CD4-positive, alpha-beta T cell treated with Interleukin-2 at 100 ng/mL for 4 hours (primary cell): Measurements from ENCODE around the gene KLHL7.
"Not testable (repeated sequence)": the region's sequence is repeated elsewhere in the genome, so short reads cannot be mapped to it uniquely, and the experiment has no call there.

Experiments
- DNase-seq: peaks from one replicate; pipeline ENCODE4 v3.0.0-alpha.2; 2020; ENCODE audit warnings: low spot score

The KLHL7 gene

GRCh38 chr7:23183279-23184012, 77.9 kb downstream of the KLHL7 start:
- no peak for DNase-seq

DNA sequence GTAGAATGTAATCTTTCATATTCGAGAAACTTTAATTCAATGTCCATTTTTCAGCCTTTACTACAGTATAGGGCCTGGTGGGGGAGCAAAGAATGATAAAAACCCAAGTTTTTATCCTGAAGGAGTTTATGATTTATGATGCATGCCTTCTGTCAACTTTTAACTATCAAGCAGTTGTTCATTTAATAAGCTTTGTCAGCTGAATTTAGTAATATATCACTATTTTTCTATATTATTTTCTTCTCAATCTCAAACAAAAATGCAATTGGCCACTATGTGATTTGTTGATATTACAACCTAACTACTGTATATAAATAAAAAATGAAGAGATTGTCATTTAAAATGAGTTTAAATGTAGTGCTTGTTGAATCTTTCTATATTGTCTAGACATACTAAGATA, 78.7 kb downstream of the KLHL7 start:
- no peak for DNase-seq

GRCh38 chr7:23184709-23185359, 79.2 kb downstream of the KLHL7 start:
- peak; percentile 13 for DNase-seq

DNA sequence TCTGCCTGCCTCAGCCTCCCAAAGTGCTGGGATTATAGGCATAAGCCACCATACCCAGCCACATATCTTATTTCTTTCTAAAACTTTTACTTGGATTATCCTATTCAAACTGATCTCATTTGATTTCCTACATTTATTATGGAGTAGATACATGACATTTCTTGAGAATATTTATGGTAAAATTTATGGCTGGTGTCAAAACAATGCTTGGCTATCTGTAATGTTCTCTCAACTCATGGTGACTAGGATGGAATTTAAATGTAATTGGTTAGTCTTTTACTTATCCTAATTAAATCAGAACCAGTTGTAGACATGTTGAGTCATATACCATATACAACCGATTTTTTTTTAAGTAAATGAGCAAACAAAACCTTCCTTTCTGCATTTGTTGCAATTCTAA, 80.4 kb downstream of the KLHL7 start:
- no peak for DNase-seq

DNA sequence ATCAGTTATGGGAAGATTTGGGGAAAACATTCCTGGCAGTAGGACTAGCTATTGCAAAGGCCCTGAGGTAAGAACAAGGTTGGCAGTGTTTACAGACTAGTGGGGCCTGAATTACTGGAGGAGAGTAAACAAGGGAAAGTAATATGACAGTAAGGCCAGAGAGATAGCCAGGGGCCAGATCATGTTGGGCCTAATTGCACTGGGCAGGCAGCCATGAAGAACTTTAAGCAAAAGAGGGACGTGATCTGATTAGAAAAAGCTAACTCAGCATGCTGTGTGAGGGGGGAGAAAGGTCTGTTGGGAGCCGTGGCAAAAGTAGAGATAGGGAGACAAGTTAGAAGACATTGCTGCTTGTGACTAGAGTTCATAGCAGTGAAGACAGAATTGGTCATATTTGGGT, 85.4 kb downstream of the KLHL7 start:
- DNase-seq: no peak

DNA sequence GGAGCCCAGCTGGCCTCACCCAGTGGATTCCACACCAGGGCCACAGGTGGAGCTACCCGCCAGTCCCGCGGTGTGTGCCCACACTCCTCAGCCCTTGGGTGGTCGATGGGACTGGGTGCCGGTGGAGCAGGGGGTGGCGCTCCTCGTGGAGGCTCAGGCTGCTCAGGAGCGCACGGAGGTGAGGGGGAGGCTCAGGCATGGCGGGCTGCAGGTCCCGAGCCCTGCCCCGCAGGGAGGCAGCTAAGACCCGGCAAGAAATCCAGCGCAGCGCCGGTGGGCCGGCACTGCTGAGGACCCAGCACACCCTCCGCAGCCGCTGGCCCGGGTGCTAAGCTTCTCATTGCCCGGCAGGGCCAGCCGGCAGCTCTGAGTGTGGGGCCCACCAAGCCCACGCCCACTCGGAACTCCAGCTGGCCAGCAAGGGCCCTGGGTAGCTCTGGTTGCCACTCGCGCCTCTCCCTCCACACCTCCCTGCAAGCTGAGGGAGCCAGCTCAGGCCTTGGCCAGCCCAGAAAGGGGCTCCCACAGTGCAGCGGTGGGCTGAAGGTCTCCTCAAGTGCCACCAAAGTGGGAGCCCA, 88.2 kb downstream of the KLHL7 start:
- DNase-seq: not testable (repeated sequence)

DNA sequence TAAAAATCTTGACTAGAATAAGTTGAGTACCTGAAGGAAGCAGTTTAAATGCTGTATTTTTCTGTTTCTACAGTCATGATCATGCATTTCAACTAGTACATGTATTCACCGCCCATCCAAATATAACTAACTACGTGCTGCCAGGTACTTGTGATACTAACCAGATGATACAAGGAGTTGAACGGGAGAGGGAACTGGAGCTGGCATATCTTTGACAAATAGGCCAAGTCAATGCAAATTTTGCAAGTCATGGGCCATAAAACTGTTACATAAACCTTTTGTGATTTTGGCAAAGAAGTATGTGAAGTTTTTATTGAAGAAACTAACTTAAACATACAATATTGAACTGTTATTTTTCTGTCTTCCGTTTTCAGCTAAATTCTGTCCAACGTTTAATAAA, 90.7 kb downstream of the KLHL7 start:
- DNase-seq: no peak

GRCh38 chr7:23197745-23198144, 92.2 kb downstream of the KLHL7 start:
- not testable (repeated sequence) for DNase-seq

DNA sequence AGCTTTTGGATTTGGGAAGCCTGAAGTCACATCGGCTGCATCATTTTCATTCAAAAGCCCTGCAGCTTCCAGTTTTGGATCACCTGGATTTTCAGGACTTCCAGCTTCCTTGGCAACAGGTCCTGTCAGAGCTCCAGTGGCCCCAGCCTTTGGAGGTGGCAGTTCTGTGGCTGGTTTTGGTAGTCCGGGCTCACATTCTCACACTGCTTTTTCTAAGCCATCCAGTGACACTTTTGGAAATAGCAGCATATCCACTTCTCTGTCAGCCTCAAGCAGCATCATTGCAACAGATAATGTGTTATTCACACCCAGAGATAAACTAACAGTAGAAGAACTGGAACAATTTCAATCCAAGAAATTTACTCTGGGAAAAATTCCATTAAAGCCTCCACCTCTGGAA, 94.7 kb downstream of the KLHL7 start:
- no peak for DNase-seq

GRCh38 chr7:23204241-23204640, 98.7 kb downstream of the KLHL7 start:
- DNase-seq: no peak

GRCh38 chr7:23205577-23205908, 100.0 kb downstream of the KLHL7 start:
- DNase-seq: no peak

- DNase-seq: no peak
These were observed 100.6 kb downstream of the KLHL7 start for GRCh38 chr7:23205909-23206767.

DNA sequence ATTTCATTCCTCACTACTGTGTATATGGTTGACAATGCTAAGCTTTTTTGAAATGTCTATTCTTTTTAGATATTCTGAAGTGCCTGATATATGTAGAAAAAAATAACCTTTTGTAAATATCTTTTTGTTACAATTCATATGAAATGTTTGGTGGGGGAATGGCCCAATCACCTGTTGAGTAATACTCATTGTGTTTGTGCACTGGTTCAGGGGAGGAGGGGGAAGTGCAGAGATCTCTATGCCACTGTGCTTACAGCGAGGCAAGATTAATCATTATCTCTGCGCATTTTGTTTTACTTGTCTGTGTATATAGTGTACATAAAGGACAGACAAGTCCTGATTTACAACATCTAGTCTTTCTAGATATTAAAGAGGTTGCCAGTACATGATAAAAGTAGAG, 101.4 kb downstream of the KLHL7 start:
- no peak for DNase-seq

DNA sequence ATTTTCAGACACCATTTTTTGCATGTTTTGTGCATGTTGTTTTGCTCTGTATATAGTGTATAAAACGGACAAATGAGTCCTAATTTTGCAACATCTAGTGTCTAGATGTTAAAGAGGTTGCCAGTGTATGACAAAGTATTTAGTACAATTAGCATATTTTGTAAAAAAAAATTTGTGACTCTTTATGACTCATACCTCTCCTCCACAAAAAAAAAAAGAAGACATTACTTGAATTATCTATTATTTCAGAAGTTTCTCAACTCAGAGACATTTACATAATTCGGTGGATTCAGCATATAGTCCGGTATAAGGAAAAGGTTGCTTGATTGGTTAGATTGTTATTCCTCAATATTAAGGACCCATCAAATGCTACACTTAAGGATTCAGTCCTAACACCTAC, 102.3 kb downstream of the KLHL7 start:
- DNase-seq: no peak

- no peak for DNase-seq
These were observed 102.7 kb downstream of the KLHL7 start for GRCh38 chr7:23208316-23208715.

GRCh38 chr7:23210506-23210905, 104.9 kb downstream of the KLHL7 start:
- DNase-seq: no peak

GRCh38 chr7:23211589-23211988, 106.0 kb downstream of the KLHL7 start:
- DNase-seq: no peak

- DNase-seq: no peak
These were observed 106.8 kb downstream of the KLHL7 start for GRCh38 chr7:23212395-23212794.

DNA sequence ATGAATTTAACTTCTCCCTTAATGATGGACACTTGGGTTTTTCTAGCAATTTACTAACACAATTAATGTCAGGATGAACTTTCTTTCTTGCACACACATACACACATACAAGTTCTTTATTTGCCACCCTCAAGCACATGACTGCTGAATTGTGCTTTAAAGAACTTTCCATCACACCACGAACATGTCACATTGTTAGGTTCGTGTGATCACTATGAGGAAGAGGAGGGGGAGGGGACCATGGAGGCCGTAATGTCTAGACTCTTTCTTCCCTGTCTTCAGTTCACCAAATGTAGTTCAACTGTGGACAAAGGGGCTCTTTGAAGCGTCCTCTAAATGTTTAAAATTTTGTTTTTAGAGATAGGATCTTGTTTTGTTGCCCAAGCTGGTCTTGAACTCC, 107.3 kb downstream of the KLHL7 start:
- DNase-seq: no peak

GRCh38 chr7:23213755-23214154, 108.2 kb downstream of the KLHL7 start:
- DNase-seq: no peak

GRCh38 chr7:23214423-23214822, 108.8 kb downstream of the KLHL7 start:
- DNase-seq: no peak

DNA sequence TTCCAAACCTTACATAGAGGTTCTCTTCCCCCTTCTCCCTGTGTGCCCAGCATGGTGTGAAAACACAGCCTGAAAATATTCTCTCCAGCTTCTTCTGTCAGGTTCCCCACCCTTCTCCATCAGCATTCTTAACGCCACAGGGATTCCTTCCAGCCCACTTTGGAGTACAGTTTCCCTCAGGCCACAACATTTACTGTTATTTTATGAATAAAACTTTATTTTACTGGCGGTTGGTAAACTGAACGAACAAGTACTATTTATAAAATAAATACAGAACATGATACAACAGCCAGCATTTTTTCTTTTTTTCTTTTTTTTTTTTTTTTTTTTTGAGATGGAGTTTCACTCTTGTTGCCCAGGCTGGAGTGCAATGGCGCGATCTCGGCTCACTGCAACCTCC, 109.4 kb downstream of the KLHL7 start:
- no peak for DNase-seq

DNA sequence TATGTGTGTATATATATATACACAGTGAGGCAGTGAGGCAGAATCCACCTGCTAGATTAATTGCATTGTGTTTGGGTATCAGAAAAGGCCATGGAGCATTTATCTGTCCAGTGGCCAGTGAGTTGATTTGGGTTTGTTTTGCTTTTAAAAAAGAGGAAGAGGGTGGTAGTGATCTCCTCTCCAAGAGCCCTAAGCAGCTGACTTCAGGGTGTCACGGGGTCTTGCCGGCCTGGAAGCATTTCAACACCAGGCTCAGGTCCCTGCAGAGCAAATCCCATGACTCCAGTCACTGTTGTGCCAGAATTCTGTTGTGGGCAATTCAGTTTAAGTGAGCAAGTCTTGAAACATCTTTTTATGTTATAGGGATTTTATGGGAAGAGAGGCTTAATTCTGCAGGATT, 110.4 kb downstream of the KLHL7 start:
- DNase-seq: no peak
